GM21381 (cell line): ENCODE data around the gene CXCL3.
"Not testable (repeated sequence)": the region's sequence is repeated elsewhere in the genome, so short reads cannot be mapped to it uniquely, and the experiment has no call there.

ENCODE experiments used
- ATAC-seq: cut with Tn5 transposase; IDR thresholded peaks from one replicate; pipeline ENCODE4 v1.9.1; 2021; ENCODE audit warnings: mild to moderate bottlenecking, moderate library complexity; ENCODE audit not compliant: unreplicated experiment

Gene CXCL3

DNA sequence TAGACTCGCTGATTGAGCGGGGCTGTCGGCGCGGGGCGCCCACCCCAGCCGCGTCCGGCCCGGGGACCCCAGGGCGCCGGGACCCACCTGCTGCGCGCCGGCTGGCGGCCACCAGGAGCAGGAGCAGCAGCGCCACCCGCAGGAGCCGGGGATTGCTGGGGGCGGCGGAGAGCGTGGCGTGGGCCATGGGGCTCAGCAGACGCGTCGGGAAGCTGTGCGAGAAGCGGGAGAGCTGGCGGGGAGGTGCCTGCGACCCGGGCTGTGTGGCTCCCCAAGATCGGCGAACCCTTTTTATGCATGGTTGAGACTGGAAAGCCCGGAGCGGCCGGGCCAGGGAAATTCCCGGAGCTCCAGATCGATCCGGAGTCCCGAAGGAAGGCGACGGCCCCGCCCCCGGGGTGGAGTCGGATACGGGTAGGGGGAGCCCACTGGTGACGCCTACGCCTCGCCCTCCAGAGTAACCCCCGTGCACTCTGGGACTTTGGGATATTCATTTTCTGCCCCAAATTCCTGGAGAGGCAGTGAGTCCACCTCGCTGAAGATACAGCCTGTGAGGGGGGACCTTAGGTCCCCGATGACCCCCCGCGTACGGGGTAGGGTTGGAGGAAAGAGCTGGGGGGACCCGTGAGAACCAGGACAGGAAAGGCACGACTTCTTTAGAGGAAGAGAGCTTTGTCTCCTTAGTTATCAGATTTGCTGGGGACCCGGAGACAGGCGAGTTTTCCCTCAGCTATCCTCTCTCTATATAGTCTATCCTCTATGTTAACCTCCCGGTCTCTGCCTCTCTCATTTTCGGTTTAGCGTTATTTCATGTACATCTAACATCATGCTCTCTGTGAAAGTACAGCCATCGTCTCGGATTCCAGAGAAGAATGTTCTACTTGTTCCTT lies at the start of gene CXCL3:
TSS of gene CXCL3 (minus strand) at position 265 of the 890 bp plus-strand sequence. CDS start at position 187, 78 bp downstream.
- ATAC-seq = peak; percentile 54

GRCh38 chr4:74087481-74087880 lies 49.0 kb upstream of the CXCL3 start:
- ATAC-seq = no peak

DNA sequence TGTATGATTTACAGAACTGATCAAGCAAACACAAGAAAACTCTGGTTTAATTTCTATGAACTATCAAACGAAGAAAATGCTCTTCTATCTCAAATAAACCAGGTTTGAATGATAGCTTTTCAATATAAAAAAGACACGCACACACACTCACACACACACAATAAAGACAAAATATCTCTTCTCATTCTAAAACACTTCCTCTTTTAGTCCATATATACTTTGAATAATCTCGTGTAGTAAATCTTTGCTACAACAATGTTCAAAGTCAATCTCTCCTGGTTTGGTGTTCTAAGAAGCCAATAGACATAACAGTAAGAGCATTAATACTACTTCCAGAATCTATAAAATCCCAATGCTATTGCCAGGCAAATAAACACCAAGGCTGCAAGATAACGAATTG lies 47.2 kb upstream of the CXCL3 start:
- no peak for ATAC-seq

DNA sequence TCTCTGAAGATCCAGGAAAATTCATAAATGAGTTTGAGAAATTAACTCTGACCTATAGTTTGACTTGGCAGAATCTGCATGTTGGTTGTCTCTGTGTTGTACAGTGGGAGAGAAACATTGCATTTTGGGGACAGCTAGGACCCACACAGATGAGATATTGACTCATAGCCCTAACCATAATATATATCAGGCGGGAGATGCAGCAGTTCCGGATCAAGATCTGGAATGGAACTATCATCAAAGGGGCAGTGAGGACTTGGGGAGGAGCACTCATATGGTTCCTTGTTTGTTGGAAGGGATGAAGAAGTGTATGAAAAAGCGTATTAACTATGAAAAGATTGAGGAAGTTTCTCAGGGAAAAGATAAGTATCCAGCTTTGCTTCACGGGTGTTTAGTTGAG lies 46.5 kb upstream of the CXCL3 start:
- no peak for ATAC-seq

DNA sequence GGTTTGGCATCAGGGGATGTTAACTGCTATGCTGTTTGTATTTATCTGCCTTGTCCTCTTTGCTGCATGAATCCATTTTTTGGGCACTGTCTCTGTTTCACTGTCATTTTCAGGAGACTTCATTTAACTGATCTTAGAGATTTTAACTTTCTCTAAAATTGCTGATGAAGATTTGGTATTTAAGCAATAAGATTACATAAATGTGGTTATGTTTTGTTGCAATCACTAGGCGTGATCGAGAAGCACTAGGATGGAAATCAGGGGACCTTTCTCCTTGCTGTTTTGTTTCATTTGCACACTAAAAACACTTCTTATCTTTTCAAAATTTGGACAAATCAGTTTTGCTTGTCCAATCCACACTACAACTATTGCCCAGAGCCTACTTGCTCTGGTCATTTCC lies 45.1 kb upstream of the CXCL3 start:
- ATAC-seq = no peak

GRCh38 chr4:74081035-74081434 lies 42.5 kb upstream of the CXCL3 start:
- no peak for ATAC-seq

DNA sequence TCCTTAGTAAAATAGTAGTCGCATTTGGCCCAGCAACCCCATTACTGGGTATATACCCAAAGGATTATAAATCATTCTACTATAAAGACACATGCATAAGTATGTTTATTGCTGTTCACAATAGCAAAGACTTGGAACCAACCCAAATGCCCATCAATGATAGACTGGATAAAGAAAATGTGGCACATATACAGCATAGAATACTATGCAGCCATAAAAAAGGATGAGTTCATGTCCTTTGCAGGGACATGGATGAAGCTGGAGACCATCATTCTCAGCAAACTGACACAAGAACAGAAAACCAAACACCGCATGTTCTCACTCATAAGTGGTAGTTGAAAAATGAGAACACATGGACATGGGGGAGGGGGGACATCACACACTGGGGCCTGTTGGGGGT lies 41.9 kb upstream of the CXCL3 start:
- ATAC-seq = not testable (repeated sequence)

DNA sequence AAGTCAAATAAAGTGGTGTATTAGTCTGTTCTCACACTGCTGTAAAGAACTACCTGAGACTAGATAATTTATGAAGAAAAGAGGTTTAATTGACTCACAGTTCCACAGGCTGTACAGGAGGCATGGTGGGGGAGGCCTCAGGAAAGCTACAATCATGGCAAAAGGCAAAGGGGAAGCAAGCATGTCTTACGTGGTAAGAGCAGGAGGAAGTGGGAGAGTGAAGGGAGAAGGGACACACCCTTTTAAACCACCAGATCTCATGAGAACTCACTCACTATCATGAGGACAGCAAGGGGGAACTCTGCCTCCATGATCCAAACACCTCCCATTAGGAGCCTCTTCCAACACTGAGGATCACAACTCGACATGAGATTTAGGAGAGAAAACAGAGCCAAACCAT lies 40.5 kb upstream of the CXCL3 start:
- not testable (repeated sequence) for ATAC-seq

DNA sequence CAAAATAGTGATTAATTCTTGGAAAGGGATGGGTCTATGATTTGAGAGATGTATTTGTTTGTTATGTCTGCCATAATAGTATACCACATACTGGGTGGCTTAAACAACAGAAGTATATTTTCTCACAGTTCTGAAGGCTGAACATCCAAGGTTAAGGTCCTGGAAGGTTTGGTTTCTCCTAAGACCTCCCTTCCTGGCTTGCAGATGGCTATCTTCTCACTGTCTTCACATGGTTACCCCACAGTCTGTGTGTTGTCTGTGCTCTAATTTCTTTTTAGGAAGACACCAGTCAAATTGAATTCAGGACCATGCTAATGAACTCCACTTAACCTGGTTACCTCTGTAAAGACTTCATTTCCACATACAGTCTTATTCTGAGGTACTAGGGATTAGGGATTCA lies 34.9 kb upstream of the CXCL3 start:
- ATAC-seq = no peak

GRCh38 chr4:74072739-74073138 lies 34.2 kb upstream of the CXCL3 start:
- no peak for ATAC-seq

DNA sequence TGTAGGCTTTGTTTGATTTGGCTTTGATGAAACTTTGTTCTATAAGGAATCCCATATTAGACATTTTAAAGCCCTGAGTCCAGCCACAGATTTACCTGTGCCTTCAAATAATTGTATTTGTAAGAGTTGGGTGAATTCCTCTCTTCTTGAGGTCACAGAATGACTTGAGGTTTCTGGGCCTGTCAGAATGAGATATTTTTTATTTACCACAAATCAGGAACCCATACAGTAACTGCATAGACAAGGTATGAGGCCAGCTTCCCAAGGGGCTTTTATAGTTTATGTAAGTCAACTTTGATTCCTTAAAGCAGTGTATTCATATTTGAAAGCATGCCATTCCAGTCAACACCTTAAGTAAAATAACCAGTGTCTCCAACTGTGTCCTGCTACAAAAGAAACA lies 29.1 kb upstream of the CXCL3 start:
- ATAC-seq = no peak

DNA sequence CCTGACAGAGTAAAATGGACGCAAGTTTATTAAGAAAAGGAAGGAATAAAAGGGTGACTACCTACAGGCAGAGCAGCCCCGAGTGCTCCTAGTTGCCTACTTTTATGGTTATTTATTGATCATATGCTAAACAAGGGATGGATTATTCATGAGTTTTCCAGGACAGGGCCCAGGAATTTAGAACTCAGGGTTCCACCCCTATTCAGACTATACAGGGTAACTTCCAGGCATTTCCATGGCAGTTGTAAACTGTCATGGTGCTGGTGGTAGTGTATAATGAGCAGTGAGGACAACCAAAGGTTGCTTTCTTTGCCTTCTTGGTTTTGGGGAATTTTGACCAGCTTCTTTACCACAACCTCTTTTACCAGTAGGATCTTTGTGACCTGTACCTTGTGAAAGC lies 27.7 kb upstream of the CXCL3 start:
- no peak for ATAC-seq

GRCh38 chr4:74065115-74065642 lies 26.7 kb upstream of the CXCL3 start:
- ATAC-seq = no peak

GRCh38 chr4:74063859-74064258 lies 25.4 kb upstream of the CXCL3 start:
- ATAC-seq = no peak

GRCh38 chr4:74062953-74063352 lies 24.5 kb upstream of the CXCL3 start:
- no peak for ATAC-seq

DNA sequence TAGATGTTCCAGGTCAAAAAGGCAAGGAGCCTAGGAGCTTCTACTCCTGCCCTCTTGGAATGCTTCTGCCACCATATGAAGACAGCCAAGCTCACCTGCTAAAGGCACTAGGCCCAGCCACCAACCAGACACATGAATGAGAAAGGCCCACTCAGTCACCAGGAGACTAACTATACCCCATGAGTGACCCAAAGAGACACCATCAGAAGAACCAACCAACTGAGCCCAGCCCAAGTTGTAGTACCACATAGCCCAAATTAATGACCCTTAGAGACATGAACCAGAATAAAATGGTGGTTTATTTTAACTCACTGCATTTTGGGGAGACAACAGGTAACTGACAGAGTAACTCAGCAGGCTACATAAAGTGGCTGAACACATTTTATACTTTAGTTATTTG lies 22.9 kb upstream of the CXCL3 start:
- no peak for ATAC-seq

GRCh38 chr4:74059161-74059829 lies 20.8 kb upstream of the CXCL3 start:
- no peak for ATAC-seq

GRCh38 chr4:74058048-74058651 lies 19.7 kb upstream of the CXCL3 start:
- ATAC-seq = no peak

DNA sequence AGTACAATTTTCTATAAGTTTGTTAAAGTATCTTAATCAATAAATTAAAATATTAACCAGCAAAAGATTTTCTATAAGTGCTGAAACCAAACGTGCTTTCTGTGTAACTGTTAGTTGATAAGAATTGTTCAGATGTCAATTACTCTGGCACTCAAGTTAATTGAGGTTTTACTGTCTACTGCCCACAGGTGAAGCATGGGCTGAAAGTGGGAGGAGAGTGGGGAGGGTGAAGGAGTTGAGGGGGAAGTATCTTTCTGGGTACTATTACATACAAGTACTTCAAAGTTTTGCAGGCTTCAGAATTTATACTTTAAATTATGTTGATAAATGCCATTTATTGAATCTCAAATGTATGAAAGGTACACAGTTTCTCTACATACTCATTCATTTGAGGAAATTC lies 19.1 kb upstream of the CXCL3 start:
- no peak for ATAC-seq

DNA sequence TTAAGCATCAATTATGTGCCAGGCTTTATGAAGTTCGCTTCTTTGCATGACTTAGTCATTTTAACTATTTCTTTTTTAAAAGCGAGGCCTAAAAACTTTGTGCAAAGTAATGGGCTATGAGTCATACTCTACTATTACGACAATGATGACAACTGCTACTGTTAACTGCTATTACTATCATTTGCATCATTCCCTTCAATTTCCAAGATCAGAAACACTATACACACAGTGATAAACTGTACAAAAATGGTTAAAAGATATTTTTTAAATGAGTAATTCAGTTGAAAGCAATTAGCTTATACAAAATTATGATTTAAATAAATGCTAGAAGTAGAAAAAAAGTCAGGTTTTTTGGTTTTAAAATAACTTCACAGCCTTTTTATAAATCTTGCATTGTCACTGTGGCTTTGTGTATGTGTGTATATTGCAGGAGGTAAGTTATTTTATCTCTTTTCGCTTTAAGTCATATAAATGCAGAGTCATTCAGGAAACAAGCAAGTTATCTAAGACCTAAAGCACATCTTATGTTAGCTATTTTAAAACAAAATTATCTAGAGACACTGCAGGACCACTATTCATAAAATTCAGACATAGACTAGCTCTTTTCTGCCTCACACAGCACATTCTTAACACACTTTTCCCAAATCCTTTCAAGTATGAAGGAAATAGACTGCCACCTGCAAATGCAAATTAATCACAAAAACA lies 18.5 kb upstream of the CXCL3 start:
- no peak for ATAC-seq
